Lung microvascular endothelial cell (primary cell): Measurements from ENCODE around the gene NUDT9. TPM values are rescaled to one million over a fixed set of nuclear protein-coding genes. Genes with fewer than 3 reads are reported as not detected.
"Not testable (repeated sequence)": the region's sequence is repeated elsewhere in the genome, so short reads cannot be mapped to it uniquely, and the experiment has no call there.

Source experiments
- DNase-seq, 2 donors: peaks; one replicate each; pipeline versions ENCODE4 v3.0.0 to v3.0.0-alpha.2; 2010; ENCODE audit warnings: low read depth in 2 of 2
- total RNA-seq: library from RNA; depleted of rRNA; stranded (reverse); fragments of >200 nt; gene quantifications from 2 replicates; pipeline ENCODE4 v1.2.1, GENCODE V29; 2014

Gene NUDT9, protein sequence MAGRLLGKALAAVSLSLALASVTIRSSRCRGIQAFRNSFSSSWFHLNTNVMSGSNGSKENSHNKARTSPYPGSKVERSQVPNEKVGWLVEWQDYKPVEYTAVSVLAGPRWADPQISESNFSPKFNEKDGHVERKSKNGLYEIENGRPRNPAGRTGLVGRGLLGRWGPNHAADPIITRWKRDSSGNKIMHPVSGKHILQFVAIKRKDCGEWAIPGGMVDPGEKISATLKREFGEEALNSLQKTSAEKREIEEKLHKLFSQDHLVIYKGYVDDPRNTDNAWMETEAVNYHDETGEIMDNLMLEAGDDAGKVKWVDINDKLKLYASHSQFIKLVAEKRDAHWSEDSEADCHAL
- 10.9 and 14.1 TPM in 2 replicates for total RNA-seq

DNA sequence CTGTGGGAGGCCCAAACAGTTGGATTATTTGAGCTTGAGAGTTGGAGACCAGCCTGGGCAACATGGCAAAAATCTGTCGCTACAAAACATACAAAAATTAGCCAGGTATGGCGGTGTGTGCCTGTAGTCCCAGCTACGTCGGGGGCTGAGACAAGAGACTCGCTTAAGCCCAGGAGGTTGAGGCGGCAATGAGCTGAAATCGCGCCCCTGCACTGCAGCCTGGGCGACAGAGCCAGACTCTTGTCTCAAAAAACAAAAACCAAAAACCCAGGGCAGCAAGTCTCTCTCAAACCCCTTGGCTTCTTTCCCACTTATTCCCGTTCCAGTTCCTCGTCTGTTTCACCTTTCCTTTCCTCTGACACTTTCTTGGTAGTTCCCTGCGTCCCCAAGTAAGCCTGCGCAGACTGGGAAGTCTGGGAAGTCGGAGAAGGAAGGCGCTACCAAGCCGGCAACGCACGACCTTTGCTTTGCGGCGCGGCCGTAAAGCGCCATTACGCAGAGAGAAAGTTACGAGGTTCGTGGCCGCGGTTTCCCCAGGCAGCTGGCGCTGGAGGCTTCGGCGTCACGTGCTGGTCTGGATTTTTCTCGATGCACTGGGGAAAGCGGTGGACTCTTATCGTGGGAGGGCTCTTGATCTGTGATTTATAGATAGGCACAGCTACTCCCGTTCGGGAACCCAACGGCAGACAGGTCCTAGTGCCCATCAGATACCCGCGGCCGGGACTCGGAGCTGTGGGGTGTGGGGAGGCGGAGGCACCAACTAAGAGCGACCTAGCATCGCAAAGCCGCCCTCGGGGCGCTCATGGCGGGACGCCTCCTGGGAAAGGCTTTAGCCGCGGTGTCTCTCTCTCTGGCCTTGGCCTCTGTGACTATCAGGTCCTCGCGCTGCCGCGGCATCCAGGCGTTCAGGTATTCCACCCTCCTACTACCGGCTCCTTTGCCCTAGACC lies at the start of gene NUDT9:
NUDT9 (plus strand) TSS at position 470 of the 949 bp plus-strand sequence; CDS start at position 803, 333 bp downstream.
- DNase-seq, result peak; percentile 94

DNA sequence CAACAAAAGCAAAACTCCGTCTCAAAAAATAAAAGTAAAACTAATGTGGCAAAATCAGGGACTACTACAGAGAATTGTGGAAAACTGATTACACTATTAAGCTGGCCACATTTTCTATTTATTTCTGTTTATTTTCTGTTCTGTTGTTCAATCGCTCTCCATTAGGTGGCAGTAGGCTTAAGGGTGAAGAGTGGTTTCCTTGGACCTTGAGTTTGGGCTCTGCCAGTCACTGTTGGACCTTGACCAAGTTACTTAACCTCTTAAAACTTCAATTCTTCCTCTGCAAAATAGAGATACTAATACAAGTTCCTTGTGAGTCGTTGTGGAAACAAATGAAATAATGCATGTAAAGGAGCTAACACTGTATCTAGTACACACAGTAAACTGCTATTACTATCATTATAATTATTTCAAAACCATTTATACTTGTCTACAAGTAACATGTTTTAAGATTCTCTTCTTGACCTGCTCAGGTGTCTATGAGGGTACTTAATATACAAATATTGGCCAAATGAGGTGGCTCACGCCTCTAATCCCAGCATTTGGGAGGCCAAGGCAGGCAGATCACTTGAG lies 46.6 kb upstream of the NUDT9 start:
- peak; percentile 61 to 64 for DNase-seq

DNA sequence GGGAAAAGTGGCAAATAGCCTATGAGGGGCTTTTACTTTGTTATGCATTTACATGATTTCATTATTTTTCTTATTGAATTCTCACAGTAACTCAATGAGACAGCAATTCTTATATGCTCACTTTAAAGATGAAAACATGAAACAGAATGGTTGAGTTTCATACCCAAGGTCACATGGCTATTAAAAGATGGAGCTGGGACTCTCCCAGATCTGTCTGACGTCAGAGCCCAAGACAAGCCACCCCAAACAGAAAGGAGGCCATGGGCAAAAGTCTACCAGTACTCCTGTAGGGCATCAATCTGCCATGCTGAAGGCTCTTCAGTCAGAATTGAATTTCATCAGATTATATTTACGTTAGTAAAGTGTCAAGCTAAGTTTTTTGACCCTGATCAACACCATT lies 44.6 kb upstream of the NUDT9 start:
- DNase-seq, result no peak

DNA sequence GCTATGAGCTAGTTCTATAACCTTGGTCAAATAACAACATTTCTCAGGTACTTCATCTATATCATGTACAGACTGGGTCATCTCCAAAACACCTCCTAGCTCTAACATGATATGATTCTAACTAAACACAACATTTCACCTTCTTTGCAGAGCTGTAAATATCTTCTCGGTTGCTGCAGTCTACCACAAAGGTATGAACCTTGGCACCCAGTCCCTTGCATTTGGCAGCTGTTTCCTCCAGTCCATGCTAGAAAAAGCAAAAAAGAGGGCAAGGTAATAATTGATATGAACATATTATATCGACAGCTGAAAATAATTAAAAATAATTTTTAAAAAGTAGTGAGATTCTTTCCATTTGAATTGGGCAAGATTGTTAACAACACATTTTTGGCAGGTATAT lies 40.3 kb upstream of the NUDT9 start:
- no peak for DNase-seq

DNA sequence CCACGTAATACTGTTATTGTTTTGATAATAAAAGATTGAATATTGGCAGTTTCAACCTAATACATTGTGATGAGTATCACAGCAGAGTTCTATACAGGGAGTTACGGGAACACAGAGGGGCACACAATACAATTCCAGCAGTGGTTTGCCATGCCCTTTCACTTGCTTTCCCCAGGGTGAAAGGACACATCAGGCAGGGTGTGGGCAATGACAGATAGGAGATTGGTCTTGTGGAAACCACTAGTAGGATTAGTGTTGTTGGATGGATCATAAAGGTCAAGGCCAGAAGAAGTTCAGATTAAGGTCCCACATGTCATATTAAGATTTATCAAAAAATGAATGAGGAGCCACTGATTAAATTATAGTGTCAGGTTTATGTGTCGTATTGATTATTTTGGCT lies 39.4 kb upstream of the NUDT9 start:
- no peak for DNase-seq

DNA sequence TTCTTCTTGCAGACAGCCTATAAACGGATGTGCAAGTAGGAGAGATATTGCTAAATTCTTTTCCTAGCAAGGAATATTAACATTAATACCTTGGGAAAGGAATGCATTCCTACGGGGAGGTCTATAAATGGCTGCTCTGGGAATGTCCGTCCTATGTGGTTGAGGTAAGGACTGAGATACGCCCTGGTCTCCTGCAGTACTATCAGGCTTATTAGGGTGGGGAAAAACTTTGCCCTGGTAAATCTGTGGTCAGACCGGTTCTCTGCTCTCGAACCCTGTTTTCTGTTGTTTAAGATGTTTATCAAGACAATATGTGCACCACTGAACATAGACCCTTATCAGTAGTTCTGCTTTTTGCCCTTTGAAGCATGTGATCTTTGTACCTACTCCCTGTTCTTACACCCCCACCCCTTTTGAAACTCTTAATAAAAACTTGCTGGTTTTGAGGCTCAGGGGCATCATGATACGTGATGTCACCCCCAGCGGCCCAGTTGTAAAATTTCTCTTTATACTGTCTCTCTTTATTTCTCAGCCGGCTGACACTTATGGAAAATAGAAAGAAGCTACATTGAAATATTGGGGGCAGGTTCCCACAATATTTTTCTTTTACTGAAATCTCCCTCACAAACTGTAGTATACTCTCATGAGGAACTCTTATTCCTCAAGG lies 37.8 kb upstream of the NUDT9 start:
- DNase-seq, result not testable (repeated sequence)

DNA sequence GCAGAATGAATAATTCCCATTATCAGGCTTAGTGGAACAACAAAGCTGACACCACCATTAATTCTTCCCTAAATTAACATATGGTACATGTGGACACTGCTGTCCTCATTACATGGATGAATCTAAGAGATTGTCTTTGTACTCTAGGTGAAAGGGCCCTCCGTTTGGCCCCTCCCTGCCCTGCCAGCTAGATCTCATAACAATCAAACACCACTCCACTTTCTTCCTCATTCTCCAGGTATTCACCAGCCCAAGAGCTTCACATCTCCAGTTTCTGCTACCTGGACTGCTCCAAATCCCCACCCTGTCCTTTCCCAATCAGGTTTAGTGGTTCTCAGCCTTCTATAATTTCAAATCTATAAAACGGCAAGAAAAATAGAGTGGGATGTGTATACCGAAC lies 35.1 kb upstream of the NUDT9 start:
- no peak for DNase-seq

DNA sequence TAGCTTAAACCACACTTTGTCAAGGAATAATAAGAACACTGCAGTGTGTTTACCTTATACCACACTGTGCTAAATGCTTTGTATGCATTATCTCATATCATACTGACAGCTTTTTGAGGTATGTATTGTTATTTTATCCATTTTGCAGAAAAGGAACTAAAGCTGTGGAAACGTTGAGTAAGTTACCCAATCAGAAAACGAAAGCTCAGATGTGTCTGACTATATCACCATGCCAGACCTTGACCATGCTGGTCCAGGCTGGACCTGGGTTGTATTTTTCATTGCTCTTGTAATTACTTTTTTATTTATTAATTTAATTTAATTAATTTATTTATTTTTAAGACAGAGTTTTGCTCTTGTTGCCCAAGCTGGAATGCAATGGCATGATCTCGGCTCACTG lies 33.5 kb upstream of the NUDT9 start:
- peak in 1 of 2 donors; percentile 8 for DNase-seq

DNA sequence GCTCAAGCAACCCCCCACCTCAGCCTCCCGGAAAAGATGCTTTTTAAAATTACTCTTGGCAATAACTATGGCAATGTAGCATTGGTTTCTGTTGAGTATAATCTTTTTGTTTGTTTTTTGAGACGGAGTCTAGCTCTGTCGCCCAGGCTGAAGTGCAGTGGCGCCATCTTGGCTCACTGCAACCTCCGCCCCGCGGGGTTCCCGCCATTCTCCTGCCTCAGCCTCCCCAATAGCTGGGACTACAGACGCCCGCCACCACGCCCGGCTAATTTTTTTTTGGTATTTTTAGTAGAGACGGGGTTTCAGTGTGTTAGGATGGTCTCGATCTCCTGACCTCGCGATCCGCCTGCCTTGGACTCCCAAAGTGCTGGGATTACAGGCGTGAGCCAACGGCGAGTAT lies 32.3 kb upstream of the NUDT9 start:
- not testable (repeated sequence) for DNase-seq

DNA sequence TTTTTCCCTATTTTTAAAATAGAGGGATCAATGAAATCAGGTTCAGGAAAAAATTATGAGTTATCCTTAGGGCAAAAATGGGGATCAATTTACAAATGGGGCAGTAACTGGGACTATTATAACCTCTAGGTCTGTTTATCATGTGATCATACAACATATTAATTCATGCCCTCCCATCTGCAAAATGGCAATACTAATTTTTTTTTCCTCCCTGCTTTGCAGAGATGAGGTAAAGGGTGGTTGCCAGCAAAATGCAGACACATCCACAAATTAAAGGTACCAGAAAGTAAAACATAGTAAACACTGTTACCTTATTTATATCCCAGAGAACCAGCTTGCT lies 31.9 kb upstream of the NUDT9 start:
- peak in 1 of 2 donors; percentile 26 for DNase-seq

DNA sequence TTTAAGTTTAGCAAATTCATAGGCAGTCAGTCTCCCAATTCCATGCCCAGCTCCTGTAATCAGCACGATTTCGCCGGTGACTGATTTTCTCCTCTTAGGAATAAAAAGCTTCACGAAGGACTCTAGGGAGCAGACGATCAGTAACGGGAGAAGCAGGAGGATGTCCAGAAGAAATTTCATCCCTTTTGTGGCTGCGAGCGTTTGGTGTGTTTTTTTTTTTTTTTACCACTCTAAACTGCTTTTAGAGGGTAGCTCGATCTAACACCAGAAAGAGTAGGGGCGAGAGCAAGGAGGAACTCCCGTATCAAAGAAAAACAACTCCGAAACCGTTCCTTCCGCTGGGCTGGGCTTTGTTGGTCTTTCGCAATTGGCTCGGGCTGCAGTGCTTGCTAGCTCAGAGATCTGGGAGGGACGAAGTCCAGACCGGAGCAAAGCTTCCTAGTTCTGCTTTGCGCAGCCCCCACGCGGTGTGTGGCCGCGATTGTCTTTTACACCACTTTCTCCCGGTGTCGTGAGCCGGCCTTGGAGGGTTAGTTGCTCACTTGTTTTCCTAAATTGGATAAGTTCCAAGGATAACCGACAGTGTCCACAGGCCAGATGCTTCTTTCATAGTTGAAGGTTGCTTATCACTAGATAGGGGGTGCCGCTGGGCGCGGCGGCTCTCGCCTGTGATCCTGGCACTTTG lies 31.3 kb upstream of the NUDT9 start, which contains the start of gene HSD17B11:
HSD17B11 (minus strand) TSS at position 298 of the 685 bp plus-strand sequence; CDS start at position 180, 118 bp downstream.
- peak; percentile 83 to 96 for DNase-seq

DNA sequence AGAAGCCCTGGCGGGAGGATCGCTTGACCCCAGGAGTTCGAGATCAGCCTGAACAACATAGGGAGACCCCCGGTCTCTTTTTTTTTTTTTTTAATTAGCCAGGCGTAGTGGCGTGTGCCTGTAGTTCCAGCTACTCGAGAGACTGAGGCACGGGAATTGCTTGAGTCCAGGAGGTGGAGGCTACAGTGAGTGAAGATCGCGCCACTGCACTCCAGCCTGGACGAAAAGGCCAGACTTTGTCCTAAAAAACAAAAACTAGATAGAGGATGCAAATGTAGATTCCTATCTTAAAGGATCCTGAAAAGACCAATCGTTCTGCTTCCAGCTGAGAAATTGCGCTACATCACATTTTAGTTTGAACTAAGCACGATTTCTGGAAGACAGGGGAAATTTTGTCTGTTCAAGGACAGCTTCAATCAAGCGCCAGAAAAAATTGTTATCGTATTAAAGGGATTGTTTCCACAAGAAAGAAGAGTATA lies 30.8 kb upstream of the NUDT9 start:
- DNase-seq, result no peak

DNA sequence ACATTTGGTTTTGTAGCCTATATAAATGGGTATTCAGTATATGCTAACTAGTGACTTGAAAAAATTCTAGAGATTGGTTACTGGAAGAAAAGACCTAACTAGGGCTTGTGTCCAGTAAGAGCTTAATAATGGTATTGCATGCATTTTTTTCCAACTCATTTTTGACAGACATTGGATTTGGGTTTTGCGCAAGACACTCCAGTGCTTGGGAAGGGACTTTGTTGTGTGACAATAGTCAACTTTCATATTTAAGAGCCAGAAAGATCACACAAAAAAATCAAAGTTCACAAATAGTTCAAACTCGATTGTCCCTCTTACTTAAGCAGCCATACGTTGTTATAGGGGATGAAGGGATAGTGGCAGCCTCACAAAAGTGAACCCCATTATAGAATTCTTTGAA lies 30.2 kb upstream of the NUDT9 start:
- no peak for DNase-seq

DNA sequence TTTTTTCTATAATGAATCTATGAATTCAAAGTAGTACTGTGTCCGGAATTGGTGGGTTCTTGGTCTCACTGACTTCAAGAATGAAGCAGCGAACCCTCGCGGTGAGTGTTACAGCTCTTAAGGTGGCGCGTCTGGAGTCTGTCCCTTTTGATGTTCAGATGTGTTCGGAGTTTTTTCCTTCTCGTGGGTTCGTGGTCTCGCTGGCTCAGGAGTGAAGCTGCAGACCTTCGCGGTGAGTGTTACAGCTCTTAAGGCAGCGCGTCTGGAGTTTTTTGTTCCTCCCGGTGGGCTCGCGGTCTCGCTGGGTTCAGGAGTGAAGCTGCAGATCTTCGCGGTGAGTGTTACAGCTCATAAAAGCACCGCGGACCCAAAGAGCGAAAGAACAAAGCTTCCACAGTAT lies 27.3 kb upstream of the NUDT9 start:
- DNase-seq, result not testable (repeated sequence)

DNA sequence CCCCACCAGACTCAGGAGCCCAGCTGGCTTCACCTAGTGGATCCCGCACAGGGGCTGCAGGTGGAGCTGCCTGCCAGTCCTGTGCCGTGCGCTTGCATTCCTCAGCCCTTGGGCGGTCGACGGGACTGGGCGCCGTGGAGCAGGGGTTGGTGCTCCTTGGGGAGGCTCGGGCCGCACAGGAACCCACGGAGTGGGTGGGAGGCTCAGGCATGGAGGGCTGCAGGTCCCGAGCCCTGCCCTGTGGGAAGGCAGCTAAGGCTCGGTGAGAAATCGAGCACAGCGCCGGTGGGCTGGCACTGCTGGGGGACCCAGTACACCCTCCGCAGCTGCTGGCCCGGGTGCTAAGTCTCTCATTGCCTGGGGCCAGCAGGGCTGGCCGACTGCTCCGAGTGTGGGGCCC lies 26.5 kb upstream of the NUDT9 start:
- not testable (repeated sequence) for DNase-seq

DNA sequence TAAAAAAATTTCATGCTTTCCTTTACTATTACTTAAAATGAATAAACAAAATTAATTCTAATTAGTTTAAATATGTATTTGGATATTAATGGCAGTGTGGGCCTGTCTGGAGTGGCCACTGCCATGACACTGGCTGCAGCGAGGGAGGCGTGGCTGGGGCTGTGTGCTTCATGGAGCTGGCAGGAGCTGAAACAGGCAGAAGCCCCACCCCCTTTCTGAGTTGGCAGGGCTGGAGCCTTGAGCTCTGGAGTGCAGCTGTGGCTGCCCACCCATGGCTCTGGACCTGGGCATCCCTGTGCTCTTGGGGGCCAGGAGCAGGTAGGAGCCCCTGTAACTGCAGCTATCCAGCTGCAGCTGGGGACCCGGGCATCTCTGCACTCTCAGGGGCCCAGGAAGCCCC lies 23.2 kb upstream of the NUDT9 start:
- DNase-seq, result no peak

DNA sequence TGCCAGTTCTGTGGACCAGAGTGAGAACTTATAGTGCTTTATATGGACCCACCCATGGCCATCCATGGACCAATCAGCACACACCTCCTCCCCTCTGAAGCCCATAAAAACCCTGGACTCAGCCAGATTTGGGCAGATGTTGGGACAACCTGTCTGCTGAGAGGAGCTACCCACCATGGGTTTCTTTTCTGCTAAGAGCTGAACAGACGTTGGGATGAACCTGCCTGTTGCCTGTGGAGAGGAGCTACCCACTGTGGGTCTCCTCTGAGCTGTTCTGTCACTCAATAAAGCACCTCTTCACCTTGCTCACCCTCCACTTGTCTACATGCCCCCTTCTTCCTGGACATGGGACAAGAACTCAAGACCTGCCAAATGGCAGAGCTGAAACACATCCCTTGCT lies 22.4 kb upstream of the NUDT9 start:
- no peak for DNase-seq

DNA sequence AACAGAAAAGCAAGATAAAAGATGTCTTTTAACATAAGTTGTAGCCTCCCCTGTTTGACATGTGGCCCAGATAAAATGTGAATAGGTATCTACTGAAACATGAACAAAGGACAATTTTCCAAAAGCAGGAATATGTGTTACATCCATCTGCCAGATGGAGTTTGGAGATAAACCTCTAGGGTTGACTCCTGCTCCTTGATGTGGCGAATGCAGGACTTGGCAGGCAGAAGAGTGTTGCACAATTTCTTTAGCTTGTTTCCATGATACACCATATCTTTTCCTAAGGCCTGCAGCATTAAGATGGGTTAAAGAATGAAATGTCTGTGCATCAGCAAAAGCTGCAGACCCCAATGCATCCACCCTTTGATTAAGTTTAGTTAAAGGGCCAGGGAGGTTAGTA lies 18.6 kb upstream of the NUDT9 start:
- not testable (repeated sequence) for DNase-seq

DNA sequence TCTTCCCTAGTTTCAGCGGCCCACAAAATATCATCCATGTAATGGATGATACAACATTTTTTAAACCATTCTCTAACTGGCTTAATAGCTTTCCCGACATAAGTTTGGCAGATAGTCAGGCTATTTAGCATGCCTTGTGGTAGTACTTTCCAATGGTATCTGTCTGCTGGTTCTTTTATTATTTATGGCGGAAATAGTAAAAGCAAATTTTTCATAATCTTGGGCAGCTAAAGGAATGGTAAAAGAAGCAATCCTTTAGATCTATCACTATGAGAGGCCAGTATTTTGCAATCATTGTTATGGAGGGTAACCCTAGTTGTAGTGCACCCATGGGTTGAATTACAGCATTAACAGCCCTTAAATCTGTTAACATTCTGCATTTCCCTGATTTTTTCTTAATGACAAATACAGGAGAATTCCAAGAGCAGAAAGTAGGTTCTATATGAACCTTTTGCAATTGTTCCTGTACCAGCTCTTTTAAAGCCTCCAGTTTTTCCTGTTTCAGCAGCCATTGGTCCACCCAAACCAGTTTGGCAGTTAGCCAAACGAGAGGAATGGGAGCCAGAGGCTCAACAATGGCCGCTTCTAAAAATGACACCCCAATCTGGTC lies 17.1 kb upstream of the NUDT9 start:
- no peak for DNase-seq

DNA sequence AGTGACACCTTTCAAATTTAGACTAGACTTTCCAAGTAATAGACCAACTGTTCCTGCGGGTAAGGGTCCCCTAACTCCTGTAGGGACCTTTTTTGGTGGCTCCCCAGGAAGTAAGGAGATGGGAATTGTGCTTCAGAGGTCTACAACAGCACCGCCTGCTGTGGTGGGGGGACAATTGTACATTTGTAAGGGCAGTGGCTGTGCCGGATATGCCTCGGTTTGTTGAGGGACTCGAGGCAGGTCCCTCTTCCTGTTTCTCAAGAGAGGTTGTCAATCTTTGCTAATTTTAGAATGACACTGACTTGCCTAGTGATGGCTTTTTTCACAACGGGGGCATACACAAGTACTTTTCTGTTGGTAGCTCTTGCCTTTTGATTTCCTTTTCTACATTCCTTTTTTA lies 15.9 kb upstream of the NUDT9 start:
- no peak for DNase-seq
